Dedifferentiated amniotic fluid mesenchymal stem cell (primary cell): ENCODE measurements around the gene TBC1D2.
"Not testable (repeated sequence)": the region's sequence is repeated elsewhere in the genome, so short reads cannot be mapped to it uniquely, and the experiment has no call there.

Experiments
- DNase-seq: peaks from one replicate; pipeline ENCODE4 v3.0.0-alpha.2; 2016; ENCODE audit errors: extremely low spot score

Gene TBC1D2

DNA sequence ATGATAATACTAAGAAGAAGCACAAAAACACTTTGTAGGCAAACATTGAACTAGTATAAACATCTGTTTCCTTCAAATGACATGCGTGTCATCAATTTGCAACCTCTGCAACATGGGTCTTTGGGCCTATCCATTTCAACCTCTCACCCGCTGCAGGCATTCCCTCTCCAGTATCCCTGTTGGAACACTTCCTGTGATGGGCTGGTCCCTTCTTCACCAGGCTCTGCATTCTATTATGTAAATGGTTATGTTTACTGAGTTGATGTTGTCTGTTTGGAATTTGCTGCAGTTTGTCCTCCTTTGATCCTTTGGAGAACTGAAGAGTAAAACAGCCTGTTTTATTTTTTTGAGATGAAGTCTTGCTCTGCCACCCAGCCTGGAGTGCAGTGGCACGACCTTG is 16.6 kb upstream of the TBC1D2 start:
- no peak for DNase-seq

DNA sequence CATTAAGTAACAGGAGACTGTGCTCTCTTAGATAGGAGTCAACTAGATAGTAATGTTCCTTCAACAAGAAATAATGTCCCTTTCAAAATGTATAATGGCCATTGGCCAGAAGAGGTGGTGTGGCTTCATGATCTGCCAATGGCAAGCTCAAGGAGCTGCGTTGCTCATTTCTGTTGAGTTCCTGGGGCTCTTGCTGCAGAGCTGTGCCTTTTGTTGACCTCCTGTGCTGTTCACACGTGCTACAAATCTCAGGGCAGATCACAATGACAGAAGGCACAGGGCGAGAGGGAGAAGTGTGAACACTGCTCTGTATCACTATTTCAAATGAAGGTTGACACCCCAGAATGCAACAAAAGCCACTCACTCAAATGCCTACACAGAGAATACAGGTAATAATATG is 16.0 kb upstream of the TBC1D2 start:
- DNase-seq: no peak

DNA sequence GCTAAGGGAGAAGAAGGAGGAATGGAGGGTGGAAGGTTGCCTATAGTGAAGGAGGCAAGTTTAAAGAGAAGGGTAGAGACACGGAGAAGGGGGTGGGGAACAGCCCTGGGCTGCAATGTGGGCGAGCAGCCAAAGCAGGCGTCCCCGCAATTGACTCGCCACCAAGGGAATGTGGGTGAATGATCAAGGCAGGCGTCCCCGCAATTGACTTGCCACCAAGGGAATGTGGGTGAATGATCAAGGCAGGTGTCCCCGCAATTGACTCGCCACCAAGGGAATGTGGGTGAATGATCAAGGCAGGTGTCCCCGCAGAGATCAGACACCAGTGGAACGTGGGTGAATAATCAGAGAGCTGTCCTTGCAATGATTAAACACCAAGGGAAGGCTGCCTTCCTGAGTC is 14.8 kb upstream of the TBC1D2 start:
- DNase-seq: not testable (repeated sequence)

DNA sequence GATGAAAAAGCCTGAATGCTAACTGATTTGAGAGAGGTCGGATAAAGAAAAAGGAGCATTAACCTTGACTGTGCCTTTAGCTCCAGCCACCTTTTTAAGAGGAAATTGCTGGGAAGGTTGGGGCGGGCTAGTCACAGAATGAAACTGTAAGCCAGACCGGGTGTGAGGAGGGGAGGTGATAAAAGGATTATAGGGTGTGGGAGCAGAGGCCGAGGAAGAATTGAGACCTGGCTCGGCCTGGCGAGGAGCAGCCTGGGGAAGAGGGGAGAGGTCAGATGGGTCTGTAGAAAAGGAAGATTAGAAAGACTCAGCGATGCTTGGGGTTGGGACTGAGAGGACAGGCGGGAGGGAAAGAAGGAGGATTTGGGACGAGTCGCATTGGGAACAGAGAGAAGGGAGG is 14.2 kb upstream of the TBC1D2 start:
- not testable (repeated sequence) for DNase-seq

DNA sequence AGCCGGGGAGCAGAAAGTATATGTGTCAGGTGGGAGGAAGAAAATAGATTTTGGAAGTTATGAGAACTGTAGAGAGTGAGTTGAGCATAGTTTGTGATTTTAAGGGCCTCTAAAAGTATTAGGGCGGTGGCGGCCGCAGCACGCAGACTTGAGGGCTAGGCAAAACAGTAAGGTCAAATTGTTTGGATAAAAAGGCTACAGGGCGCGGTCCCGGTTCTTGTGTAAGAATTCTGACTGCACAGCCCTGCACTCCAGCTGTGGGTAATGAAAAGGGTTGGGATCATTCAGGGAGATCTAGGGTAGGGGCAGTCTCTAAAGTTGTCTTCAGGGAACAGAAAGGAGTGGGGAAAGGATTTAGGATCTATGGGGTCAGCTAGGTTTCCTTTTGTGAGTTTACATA is 12.1 kb upstream of the TBC1D2 start:
- not testable (repeated sequence) for DNase-seq

DNA sequence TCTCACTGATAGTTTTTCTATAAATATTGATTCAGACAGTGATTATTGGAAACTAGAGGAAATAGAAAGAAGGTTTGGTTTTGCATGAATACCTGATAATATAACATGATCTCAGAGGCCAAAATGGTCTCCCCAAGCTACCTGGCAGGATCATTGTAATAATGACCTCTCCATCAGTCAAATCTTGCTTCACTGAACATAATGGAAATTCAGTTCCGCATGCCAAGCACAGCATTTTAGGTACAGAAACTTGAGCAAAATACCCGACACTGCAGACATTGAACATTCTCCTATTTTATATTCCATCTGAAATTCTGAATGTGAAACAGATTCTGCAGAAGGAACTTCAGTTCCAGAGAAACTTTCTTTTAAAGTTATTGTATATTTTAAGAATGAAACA is 9.1 kb upstream of the TBC1D2 start:
- DNase-seq: no peak

DNA sequence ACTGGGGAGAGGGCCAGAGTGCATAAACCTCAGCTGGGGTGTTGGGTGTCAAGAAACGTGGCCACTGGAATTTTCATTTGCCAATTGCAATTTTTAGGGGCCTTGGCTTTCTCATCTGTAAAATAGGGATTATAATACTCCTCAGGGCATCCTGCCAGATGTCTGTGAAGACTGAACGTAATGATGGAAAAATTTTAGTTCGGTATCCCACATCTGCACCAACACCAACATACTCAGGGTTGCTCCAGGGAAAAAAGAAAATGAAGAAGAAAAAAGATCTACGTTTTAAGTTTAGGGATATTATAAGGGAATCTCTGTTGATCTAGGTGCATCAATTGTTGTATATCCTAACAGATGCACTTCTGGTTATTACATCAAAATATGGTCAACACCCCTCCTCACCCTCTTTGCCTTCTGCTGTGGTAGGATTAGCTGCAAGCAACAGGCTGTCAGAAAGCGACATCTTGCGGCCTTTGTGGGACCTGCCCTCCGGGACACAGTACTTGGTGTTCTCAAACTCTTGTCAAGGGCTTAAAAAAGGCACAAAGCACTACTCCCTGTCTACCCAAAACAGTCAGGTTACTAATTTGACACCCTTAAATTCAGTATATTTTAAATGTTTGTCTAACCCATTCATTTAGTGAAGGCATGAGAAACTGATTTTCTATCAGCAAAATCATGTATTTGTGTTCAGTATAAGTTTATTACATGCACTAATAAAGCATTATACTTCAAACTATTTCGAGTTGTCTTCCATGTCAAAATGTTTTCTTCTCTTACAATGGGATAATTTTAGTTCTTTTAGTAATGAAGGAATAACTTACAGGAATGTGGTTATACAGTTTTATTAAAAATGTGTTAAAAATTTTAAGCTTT is 8.3 kb upstream of the TBC1D2 start:
- DNase-seq: peak; percentile 86

DNA sequence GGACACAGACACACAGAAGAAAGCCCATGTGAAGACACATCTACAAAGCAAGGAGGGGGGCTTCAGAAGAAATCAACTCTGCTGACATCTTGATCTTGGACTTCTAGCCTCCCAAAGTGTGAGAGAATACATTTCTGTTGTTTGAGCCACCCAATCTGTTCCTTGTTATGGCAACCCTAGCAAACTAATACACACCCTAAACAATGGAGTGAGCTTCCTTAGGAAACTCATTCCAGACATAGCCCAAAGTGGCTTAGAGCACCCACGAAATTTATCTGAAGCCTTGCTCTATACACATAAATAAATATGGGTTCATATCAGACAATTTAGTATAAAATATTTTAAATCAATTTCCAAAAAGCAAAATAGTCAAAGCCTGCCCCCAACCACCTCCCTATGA is 7.6 kb upstream of the TBC1D2 start:
- no peak for DNase-seq

DNA sequence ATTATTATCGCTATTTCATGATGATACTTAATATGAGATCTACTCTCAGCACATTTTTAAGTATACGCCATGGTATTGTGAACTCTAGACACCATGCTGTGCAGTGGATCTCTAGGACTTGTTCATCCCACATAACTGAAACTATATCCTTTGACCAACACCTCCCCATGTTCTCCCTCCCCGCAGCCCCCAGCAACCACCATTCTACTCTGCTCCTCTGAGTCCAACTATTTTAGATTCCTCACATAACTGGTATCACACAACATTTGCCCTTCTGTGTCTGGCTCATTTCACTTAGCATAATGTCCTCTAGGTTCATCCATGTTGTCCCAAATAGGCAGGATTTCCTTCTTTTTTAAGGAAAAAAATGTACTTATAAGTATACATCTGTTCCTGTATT is 6.6 kb upstream of the TBC1D2 start:
- DNase-seq: no peak

DNA sequence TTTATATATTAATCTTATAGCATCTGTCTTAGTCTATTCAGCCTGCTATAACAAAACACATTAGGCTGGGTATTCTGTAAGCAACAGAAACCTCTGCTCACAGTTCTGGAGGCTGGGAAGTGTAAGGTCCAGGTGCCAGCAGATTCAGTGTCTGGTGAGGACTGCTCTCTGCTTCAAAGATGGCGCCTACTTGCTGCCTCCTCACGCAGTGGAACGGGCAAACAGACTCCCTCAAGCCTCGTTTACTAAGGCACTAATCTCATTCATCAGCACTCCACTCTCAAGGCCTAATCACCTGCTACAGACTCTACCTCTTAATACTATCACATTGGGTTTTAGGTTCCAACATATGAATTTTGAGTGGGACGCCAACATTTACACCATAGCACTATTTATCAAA is 5.2 kb upstream of the TBC1D2 start:
- DNase-seq: no peak

DNA sequence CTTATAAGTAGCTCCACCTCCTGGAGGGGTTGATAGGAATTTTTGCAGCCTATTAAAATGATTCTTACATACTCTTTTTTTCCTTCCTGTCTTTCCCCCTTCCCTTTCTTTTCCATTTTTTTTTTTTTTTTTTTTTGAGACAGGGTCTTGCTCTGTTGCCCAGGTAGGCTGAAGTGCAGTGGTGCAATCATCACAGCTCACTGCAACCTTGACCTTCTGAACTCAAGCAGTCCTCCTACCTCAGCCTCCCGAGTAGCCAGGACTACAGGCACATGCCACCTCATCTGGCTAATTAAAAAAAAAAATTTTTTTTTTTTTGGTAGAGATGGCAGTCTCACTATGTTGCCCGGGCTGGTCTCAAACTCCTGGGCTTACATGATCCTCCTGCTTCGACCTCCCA is 4.3 kb upstream of the TBC1D2 start:
- no peak for DNase-seq

DNA sequence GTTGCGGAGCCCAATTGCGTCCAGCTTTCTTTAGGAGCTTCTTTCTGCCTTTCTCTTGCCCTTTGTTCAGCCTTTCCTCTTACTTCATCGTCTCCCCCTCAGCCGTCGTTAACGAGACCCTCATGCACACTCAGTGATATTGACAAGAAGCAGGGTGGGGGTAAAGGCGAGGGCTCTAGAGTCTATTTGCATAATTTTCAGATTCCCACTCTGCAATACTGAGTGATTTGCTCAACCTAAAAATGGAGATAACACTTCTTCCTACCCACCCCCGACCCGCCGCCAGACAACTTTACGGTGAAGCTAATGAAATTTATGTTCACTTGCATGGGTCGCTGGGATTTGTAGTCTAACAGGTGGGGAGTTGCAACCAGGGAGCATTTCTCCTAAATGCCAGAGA is 1.3 kb upstream of the TBC1D2 start:
- DNase-seq: no peak

DNA sequence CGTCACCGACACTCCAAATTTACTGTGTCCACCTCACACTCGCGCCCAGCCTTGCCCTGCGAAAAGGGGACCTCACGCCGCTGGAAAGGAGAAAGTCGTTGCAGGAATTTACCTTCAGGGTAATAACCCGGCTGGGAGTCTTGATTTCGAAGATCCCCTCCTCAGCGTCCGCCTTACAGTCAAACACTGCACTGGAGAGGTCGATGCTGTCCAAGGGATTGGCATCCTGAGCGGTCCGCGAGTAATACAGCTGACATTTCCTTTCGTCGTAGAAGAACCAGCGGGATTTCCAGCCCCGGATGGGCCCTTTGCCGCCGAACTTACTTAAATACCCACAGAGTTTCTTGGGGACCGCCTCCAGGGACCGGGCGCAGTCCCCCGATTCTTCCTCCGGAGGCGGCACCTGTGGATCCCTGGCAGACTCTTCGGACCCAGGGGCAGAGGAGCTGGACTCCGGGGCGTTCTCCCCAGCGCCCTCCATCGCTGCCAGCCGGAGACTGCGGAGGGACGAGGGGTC is 330 bp downstream of the TBC1D2 start:
- DNase-seq: peak; percentile 34

DNA sequence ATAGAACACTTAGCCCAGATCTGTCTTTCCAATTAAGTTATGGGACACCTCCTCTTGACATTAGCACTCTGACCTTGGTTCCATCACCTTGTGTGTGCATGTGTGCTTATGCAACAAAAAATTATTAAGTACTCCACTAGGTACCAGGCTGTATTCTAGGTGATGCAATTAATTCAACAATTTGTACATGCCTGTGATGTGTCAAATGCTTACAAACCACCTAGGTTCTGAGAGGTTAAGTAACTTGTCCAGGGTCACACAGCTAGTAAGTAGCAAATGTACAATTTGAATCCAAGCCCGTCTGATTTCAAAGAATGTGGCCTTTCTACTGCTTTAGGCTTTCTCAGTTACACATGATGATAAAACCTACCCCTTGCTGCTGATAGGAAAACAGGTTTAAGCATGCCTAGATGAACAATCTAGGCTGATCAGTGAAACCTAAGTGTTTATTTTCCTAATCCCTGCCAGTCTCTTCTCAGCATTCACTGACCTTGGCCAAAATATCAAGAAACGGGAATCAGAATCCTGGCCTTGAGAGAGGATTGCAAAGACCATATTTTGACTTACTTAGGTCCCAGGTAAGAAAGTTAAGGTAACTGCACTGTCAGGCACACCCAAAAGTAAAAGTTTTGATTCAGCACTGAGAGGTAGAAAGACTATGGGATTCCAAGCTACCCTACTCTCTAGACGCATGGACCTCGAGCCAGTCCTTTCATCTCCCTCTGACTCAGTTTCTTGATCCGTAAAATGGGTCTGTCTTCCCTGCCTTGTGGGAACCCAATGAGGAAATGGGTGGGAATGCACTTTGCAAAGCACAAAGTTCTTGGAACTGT is 1.0 kb downstream of the TBC1D2 start:
- DNase-seq: no peak

DNA sequence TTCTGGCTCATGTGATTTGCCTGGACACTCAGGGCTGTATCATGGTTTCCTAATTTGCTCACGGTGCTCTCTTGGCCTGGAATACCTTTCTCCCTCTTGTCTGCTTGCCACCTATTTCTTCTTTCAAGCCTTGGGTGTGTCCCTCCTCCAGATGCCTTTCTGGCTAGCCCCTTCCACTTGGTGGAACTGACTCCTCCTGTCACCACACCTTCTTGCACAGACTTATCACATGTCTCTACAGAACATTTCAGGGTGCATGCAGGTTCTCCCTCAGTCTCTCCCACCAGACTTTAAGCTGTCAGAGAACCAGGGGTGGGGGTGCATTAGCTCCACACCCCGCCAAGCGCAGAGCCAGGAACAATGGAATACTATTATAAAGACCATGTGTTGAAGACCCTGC is 1.9 kb downstream of the TBC1D2 start:
- no peak for DNase-seq

DNA sequence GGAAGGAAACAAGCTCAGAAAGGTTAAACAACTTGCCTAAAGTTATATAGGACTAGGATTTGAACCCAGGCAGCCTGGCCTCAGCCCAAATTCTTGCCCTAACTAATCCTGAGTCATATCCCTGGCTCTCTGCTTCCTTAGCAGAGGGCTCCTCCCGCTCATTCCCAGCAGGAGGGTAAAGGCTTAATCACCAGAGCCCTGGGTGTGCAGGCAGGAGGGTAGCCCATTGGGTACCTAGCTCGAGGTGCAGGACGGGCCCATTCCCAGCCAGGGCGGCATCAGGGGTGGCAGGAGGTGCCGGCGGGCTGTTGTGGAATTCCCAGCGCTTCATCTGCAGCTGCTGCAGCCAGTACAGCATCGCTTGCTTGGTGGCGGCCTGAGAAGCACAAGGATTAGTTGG is 3.9 kb downstream of the TBC1D2 start:
- DNase-seq: no peak

DNA sequence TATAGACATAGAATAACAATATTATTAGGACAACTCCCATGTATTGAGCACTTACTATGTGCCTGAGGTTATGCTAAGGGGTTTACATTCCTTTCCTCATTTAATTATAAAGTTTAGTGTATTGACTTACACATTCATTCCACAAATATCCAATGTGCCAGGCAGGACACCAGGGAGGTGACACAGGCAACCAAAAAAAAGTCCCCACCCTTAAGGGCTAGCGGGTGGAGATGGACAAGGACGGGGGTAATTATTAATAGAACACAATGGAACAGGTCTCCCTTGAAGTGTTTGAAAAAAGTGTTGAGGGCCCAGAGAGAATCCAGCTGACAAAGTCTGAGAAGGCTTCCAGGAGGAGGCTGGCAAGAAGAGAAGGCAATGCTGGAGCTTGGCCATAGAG is 5.7 kb downstream of the TBC1D2 start:
- no peak for DNase-seq

DNA sequence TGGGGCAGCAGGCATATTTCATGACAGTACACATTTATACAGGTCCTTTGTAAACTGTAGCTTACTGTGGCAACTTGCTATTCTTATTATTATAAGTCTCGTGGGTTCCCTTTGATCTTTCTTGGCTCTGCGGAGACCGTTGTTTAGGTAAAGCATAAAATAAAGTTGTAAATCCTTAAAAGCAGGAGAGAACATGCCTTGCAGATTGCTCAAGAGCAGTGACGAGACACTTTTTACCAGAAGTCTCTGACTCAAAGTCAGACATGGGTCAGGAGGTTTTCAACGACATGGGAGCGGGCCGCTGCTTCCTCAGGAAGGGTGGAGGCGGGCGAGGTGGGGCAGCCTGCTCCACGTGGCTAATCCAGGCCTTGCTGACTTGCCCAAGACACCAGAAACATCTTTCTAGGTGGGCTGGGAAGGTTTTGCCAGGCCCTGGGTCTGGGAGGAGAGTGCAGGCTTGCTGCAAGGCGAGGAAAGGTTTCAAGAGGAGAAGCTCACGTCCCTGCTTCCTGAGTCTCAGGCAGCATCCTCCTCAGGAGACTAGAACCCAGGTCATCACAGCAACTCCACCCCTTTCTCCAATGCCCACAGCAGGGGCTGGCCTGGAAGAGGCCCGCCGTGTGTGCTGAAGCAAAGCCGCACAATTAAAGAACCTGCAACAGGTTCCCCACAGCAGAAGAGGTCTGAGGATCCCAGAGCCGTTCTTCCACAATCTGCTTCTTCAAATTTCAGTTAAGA is 6.5 kb downstream of the TBC1D2 start:
- DNase-seq: peak; percentile 18

DNA sequence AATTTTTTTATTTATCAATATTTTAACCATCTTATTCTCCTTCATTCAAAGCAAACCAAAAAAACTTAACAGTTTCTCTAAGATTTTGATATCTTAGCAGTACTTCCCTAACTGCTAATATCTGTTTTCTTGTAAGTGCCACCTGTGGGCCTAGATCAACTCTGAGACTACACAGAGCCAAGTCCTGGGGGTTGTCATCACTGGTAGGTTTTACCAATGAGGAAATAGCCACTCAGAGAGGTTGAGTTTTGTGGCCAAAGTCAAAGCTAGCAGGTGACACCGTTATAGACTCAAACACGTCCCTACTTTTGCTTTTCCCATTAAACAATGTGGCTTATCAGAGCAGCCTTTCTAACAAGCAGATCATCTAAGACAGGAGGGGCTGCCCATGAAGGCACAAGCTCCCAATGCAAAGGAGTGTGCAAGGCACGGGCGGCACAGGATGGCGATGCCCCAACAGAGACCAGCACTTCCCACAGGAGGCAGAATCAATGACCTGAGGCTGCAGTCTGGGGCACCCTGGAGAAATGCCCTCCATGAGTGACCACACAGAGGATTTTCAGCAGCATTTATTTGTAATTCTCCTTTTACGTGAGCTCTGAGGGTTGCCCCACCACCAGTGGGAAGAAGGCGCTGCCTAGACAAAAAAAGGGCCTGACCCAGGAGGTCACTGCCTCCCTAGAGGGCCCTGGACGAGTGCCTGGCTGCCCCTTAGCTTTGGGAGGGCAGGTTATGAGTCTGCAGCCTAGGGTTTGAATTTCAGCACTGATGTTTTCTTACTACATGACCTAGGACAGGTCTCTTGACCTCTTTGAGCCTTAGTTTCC is 7.4 kb downstream of the TBC1D2 start:
- DNase-seq: no peak

DNA sequence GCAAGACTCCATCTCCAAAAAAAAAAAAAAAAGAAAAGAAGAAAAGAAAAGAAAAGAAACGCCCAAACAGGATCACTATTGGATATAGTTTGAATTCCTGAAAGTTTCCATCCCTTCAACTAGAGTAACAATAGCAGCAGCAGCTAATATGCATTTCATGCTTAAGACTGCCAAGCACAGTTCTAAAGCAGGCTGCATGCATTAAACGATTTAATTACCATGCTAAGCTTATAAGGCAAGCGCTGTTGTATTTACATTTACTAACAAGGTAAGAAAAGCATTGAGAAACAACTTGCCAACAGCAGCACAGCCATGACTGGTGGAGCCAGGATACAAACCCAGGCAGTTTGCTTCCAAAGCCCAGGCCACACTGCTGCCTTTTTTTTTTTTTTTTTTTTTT is 13.0 kb downstream of the TBC1D2 start:
- DNase-seq: no peak
